NCI-H2107 treated with DMSO at 0.1 percent for 48 hours (cell line): ENCODE results near the gene TULP4.

ENCODE experiments used
- DNase-seq: peaks from one replicate; lab custom pipeline; 2025; ENCODE audit not compliant: unreplicated experiment; lab: John Stamatoyannopoulos, UW

The TULP4 gene

GRCh38 chr6:158499601-158500000, 187.3 kb downstream of the TULP4 start:
- no peak for DNase-seq

- DNase-seq, result peak; percentile 55
Measured at GRCh38 chr6:158500016-158500735, 187.9 kb downstream of the TULP4 start.

- DNase-seq, result no peak
Measured at GRCh38 chr6:158501360-158502262, 189.3 kb downstream of the TULP4 start.

GRCh38 chr6:158502263-158502950, 190.1 kb downstream of the TULP4 start:
- no peak for DNase-seq

- no peak for DNase-seq
Measured at GRCh38 chr6:158503222-158503621, 191.0 kb downstream of the TULP4 start.

GRCh38 chr6:158503846-158504245, 191.6 kb downstream of the TULP4 start:
- no peak for DNase-seq

GRCh38 chr6:158505194-158505593, 192.9 kb downstream of the TULP4 start:
- DNase-seq, result no peak

- DNase-seq, result peak; percentile 32
Measured at GRCh38 chr6:158506601-158507000, 194.3 kb downstream of the TULP4 start.

- no peak for DNase-seq
Measured at GRCh38 chr6:158507174-158507573, 194.9 kb downstream of the TULP4 start.

GRCh38 chr6:158508450-158508849, 196.2 kb downstream of the TULP4 start:
- DNase-seq, result no peak

- no peak for DNase-seq
Measured at GRCh38 chr6:158509465-158509864, 197.2 kb downstream of the TULP4 start.

- no peak for DNase-seq
Measured at GRCh38 chr6:158512809-158513208, 200.5 kb downstream of the TULP4 start.

- DNase-seq, result no peak
Measured at GRCh38 chr6:158514176-158514575, 201.9 kb downstream of the TULP4 start.

- DNase-seq, result no peak
Measured at GRCh38 chr6:158514991-158515390, 202.7 kb downstream of the TULP4 start.

- no peak for DNase-seq
Measured at GRCh38 chr6:158516098-158516497, 203.8 kb downstream of the TULP4 start.

GRCh38 chr6:158517038-158517437, 204.8 kb downstream of the TULP4 start:
- no peak for DNase-seq

- DNase-seq, result no peak
Measured at GRCh38 chr6:158517581-158517980, 205.3 kb downstream of the TULP4 start.

GRCh38 chr6:158518191-158519127, 206.2 kb downstream of the TULP4 start:
- DNase-seq, result peak; percentile 86

- DNase-seq, result no peak
Measured at GRCh38 chr6:158519300-158519699, 207.0 kb downstream of the TULP4 start.

GRCh38 chr6:158519761-158520160, 207.5 kb downstream of the TULP4 start:
- no peak for DNase-seq
